ENCODE measurements around the gene ZDHHC16.

DNA sequence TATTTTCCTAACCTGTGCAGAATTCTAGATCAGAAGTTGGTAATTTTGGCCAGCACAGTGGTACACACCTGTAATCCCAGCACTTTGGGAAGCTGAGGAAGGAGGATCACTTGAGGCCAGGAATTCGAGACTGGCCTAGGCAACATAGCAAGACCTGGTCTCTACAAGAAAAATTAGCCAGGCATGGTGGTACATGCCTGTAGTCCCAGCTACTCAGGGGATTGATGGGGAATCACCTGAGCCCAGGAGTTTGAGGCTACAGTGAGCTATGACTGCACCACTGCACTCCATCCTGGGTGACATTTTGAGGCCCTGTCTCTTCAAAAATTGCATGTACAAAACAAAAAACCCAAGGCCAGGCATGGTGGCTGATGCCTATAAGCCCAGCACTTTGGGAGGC is 11.4 kb upstream of the ZDHHC16 start:
- TF ChIP-seq, protein P1, sequence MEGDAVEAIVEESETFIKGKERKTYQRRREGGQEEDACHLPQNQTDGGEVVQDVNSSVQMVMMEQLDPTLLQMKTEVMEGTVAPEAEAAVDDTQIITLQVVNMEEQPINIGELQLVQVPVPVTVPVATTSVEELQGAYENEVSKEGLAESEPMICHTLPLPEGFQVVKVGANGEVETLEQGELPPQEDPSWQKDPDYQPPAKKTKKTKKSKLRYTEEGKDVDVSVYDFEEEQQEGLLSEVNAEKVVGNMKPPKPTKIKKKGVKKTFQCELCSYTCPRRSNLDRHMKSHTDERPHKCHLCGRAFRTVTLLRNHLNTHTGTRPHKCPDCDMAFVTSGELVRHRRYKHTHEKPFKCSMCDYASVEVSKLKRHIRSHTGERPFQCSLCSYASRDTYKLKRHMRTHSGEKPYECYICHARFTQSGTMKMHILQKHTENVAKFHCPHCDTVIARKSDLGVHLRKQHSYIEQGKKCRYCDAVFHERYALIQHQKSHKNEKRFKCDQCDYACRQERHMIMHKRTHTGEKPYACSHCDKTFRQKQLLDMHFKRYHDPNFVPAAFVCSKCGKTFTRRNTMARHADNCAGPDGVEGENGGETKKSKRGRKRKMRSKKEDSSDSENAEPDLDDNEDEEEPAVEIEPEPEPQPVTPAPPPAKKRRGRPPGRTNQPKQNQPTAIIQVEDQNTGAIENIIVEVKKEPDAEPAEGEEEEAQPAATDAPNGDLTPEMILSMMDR (conservative IDR thresholded peaks at IDR 0.05; ENCODE audit: low read length) = no peak
- TF ChIP-seq EZH2phosphoT487 (IDR thresholded peaks at IDR 0.05; ENCODE audit: borderline replicate concordance, low read depth, low read length) = no peak

All from OCI-LY7 (cell line).